Left renal cortex interstitium (tissue), 4 donors: ENCODE results near the gene MRAP2. TPM values are rescaled to one million over a fixed set of nuclear protein-coding genes. Genes with fewer than 3 reads are reported as not detected.
A peak's percentile ranks its signal among the peaks of the same experiment; 100 is the strongest.
"Not testable (repeated sequence)": the region's sequence is repeated elsewhere in the genome, so short reads cannot be mapped to it uniquely, and the experiment has no call there.

Experiments
- DNase-seq, 4 donors: peaks; one replicate each; pipeline ENCODE4 v3.0.0-alpha.2; 2013; ENCODE audit warnings: low read depth in 4 of 4, low spot score in 2 of 4, missing footprints in 1 of 4
- polyA plus RNA-seq, 4 donors: library from polyadenylated mRNA; unstranded; fragments of 120-200 nt; gene quantifications; one replicate each; pipeline ENCODE4 v1.2.1, GENCODE V29; 2013; ENCODE audit not compliant: insufficient read length in 4 of 4

The MRAP2 gene
- polyA plus RNA-seq, 4 donors, result 2.3 to 4.1 (median 3.3) TPM

GRCh38 chr6:84068873-84069272 lies 35.3 kb downstream of the MRAP2 start:
- DNase-seq, result not testable (repeated sequence)

GRCh38 chr6:84072442-84072997 lies 38.9 kb downstream of the MRAP2 start:
- DNase-seq, result no peak

GRCh38 chr6:84074988-84075781 lies 41.6 kb downstream of the MRAP2 start:
- DNase-seq, result peak in 2 of 4 donors; percentile 13 to 16

GRCh38 chr6:84077645-84078044 lies 44.1 kb downstream of the MRAP2 start:
- DNase-seq, result no peak

- no peak for DNase-seq
Measured at GRCh38 chr6:84078335-84078734, 44.8 kb downstream of the MRAP2 start.

- DNase-seq, result no peak
Measured at GRCh38 chr6:84081222-84081621, 47.6 kb downstream of the MRAP2 start.

GRCh38 chr6:84082689-84083265 lies 49.2 kb downstream of the MRAP2 start:
- DNase-seq, result no peak

- not testable (repeated sequence) for DNase-seq
Measured at GRCh38 chr6:84084705-84085104, 51.1 kb downstream of the MRAP2 start.

- DNase-seq, result no peak
Measured at GRCh38 chr6:84086056-84086455, 52.5 kb downstream of the MRAP2 start.

- no peak for DNase-seq
Measured at GRCh38 chr6:84086545-84087429, 53.2 kb downstream of the MRAP2 start.

- DNase-seq, result no peak
Measured at GRCh38 chr6:84089081-84089480, 55.5 kb downstream of the MRAP2 start.

GRCh38 chr6:84089552-84089951 lies 56.0 kb downstream of the MRAP2 start:
- DNase-seq, result no peak

GRCh38 chr6:84093441-84094435 lies 60.2 kb downstream of the MRAP2 start:
- DNase-seq, result no peak

GRCh38 chr6:84095156-84095555 lies 61.6 kb downstream of the MRAP2 start:
- DNase-seq, result no peak

GRCh38 chr6:84103029-84103428 lies 69.5 kb downstream of the MRAP2 start:
- DNase-seq, result no peak

- DNase-seq, result not testable (repeated sequence)
Measured at GRCh38 chr6:84105215-84105924, 71.8 kb downstream of the MRAP2 start.

- no peak for DNase-seq
Measured at GRCh38 chr6:84107495-84107894, 73.9 kb downstream of the MRAP2 start.

- not testable (repeated sequence) for DNase-seq
Measured at GRCh38 chr6:84111351-84111750, 77.8 kb downstream of the MRAP2 start.
